NCI-H524 treated with DMSO at 0.1 percent for 48 hours (cell line): Measurements from ENCODE around the gene SRC.
"Not testable (repeated sequence)": the region's sequence is repeated elsewhere in the genome, so short reads cannot be mapped to it uniquely, and the experiment has no call there.

Experiments used
- DNase-seq: peaks from one replicate; lab custom pipeline; 2025; lab: John Stamatoyannopoulos, UW

SRC gene

DNA sequence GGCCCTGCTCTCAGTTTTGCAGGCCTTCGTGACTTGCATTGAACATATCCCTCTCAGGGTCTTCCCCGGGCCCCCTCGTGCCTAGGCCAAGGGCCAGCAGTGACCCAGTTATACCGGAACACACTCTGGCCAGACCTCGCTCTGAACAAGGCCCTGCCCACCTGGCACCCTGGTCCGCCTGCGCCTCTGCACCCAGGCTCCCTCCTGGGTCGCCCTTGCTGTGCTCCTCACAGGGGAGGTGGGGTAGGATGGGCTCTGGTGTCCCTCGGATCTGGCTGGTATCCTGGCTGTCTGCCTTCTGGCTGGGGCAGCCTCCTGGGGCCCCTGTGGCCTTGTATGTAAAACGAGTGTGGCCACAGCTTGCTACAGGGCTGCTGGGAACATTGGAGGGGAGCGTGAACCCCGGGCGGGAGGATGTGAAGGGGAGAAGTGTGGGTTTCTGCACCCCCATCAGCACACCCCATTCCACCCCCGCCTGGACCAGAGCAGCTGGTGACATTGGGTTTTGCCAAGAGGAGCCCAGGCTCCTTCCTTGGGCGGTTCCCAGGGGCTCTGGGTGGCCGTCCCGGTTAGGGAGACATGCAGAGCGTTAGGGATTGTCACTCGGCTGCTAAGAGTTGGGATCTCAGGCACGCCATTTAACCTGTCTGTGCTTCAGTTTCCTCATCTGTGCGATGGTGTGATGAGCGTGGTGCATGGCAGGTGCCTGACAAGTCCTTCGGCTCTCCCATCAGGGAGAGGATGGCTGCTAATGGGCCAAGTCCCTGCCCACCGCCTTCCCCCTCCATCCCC, 17.5 kb downstream of the SRC start:
- DNase-seq = no peak

DNA sequence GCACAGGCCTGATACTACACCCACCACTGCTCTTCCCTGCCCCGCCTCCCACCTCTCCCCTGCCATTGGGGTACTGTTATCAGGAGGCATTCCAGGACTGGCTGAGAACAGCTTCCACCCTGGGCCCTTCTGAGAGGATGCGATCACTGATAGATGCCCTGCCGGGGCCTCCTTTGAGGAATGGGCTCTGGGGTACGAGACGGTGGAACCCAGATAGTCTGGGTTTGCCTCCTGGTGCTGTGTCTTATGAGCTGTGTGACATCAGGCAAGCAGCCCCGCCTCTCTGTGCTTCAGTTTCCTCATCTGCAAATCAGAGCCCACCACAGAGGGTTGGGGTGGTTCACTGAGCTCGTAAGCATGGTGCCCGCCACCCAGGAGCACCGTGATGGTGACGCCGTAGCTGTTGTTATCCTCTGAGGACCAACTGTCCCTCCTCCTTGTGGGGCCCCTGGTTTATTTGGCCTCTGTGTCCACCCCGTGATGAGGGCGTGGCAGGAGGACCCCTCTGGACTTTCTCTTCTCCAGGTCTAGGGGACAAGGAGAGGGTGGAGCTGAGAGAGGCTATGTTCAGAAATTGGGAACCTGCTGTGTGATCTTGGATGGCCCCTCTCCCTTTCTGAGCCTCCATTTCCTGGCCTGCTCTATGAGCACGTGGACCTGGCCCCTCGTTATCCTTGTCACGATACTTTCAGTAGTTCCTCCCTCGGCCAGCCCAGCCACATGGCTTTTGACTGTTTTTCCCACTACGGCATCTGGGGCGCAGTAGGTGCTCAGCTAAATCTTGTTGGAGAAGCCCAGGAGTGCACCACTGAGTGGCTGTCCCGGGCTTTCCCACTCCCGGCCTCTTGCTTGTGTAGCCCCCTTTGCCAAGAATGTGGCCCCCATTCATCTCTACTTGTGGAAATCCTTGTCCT, 18.3 kb downstream of the SRC start:
- no peak for DNase-seq

DNA sequence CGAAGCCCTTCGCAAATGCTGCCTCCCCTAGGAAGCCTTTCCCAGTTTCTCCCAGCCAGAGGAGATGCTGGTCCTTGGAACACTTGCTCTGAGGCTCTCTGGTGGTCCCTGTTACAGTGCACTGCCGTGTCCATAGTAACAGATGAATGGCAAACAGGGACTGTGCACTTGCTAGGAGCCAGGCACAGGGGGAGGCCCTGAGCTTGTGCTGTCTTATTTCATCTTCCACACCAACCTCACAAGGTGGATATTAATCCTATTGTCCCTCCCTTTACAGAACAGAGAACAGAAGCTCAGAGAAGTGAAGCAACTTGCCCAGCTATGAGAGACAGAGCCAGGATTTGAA, 19.0 kb downstream of the SRC start:
- DNase-seq = no peak

DNA sequence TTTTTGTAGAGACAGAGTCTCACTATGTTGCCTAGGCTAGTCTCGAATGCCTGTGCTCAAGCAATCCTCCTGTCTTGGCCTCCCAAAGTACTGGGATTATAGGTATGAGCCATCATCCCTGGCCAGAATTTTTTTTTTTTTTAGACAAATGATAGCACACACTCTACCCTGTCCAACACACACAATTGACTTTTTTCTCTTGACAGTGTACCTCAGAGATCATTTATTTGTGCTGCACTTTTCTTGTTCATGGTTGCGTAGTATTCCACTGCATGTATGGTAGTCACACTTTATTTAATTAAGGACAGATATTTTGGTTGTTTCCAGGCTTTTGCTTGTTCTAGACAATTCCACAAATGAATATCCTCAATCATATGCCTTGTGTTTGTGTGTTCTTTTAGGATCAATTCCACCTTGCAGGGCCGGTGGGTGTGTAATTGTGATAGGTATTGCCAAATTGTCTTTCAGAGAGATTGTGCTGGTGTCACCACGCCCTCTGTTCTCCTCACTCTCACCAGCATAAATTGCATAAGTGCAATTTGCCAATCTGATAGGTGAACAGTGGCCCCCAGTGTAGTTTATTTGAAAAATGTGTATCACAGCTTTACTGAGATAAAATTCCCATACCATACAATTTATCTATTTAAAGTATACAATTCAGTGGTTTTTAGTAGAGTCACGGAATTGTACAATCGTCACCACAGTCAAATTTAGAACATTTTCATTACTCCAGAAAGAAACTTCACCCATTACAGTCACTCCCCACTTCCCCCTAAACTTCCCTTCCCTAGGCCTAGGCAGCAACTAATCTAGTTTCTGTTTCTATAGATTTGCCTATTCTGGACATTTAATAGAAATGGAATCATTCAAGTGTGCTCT, 20.1 kb downstream of the SRC start:
- no peak for DNase-seq

DNA sequence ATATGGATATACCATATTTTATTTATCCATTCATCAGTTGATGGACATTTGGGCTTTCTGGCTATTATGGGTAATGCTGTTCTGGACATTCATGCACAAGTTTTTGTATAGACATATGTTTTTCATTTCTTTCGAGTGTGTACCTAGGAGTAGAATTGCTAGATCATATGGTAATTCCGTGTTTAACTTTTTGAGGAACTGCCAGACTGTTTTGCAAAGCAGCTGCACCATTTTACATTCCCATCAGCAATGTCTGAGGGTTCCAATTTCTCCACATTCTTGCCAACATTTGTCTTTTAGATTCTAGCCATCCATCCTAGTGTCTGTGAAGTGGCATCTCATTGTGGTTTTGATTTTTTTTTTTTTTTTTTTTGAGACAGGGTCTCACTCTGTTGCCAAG, 20.8 kb downstream of the SRC start:
- DNase-seq = no peak

DNA sequence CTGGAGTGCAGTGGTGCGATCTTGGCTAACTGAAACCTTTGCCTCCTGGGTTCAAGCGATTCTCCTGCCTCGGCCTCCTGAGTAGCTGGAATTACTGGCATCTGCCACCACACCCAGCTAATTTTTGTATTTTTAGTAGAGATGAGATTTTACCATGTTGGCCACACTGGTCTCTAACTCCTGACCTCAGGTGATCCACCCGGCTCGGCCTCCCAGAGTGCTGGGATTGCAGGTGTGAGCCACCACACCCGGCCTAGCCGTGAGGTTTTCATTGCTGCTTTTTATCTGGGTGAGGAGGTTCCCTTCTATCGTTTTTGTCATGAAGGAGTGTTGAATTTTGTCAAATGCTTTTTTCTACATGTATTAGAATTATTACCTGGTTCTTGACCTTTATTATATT, 23.9 kb downstream of the SRC start:
- no peak for DNase-seq

DNA sequence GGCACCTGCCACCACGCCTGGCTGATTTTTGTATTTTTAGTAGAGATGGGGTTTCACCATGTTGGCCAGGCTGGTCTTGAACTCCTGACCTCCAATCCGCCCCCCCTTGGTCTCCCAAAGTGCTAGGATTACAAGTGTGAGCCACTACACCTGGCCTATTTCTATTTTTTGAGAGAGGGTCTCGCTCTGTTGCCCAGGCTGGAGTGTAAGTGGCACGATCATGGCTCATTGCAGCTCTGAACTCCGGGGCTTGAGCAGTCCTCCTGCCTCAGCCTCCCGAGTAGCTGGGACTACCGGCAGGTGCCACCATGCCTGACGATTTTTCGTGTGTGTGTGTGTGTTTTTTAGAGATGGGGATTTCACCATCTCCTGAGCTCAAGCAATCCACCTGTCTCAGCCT, 25.9 kb downstream of the SRC start:
- not testable (repeated sequence) for DNase-seq

DNA sequence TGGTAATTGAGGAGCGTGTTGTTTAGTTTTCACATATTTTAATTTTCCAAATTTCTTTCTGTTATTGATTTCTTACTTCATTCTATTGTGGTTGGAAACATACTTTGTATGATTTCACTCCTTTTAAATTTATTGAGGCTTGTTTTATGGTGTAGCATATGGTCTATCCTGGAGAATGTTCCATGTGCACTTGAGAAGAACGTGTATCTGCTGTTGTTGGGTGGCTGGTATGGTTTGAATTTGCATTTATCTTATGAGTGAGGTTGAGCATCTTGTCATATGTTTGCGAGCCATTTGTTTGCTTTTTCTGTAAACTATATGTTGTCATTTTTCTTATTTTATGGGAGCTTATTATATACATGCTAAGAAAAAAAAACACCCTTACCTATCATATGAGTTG, 26.5 kb downstream of the SRC start:
- no peak for DNase-seq

DNA sequence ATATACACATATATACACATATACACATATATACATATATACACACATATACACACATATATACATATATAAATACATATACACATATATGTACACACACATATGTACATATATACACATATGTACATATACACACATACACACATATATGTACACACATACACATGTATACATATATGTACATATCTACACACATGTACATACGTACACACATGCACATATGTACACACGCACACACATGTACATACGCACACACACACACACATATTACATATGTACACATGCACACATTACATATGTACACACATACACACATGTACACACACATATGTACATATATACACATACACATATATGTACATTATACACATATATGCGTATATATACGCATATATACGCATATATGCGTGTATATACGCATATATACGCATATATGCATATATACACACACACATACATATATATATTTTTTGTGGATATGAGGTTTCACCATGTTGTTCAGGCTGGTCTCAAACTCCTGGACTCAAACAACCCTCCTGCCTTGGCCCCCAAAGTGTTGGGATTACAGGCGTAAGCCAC, 27.2 kb downstream of the SRC start:
- DNase-seq = no peak

DNA sequence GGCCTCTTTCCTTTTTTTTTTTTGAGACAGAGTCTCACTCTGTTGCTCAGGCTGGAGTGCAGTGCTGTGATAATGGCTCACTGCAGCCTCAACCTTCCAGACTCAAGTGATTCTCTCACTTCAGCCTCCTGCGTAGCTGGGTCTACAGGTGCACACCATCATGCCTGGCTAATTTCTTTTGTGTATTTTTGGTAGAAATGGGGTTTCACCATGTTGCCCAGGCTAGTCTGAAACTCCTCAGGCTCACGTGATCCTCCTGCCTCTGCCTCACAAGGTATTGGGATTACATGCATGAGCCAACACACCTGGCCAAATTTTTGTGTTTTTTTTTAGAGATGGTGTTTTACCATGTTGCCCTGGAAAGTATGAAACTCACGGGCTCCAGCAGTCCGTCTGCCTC, 29.3 kb downstream of the SRC start:
- no peak for DNase-seq

DNA sequence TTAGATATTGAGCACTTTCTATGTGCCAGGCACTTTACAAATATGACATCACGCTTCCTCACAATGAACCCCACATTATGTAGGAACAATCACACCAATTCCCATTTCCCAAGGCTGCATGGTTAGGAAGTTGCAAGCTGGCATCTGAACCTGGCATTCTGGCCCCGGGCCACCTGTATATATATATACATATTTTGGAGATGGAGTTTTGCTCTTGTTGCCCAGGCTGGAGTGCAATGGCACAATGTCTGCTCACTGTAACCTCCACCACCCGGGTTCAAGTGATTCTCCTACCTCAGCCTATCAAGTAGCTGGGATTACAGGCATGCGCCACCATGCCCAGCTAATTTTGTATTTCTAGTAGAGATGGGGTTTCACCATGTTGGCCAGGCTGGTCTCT, 30.4 kb downstream of the SRC start:
- DNase-seq = no peak

DNA sequence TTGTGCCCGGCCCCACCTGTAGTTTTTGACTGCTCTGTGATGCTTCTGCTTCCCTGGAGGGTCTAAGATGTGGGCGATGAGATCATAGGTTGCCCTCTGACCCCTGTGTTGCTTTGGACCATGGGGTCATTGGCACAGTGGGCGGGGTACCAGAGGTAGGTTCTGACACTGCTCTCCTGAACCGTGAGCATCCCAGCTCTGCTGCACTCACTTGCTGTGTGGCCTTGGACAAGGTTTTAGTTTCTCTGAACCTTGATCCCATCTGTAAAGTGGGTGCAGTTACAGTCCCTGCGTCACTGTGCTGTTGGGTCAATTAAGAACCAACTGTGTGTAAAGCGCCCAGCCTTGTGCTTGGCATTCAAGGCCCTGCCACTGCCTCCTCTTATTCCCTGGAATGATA, 30.9 kb downstream of the SRC start:
- no peak for DNase-seq

DNA sequence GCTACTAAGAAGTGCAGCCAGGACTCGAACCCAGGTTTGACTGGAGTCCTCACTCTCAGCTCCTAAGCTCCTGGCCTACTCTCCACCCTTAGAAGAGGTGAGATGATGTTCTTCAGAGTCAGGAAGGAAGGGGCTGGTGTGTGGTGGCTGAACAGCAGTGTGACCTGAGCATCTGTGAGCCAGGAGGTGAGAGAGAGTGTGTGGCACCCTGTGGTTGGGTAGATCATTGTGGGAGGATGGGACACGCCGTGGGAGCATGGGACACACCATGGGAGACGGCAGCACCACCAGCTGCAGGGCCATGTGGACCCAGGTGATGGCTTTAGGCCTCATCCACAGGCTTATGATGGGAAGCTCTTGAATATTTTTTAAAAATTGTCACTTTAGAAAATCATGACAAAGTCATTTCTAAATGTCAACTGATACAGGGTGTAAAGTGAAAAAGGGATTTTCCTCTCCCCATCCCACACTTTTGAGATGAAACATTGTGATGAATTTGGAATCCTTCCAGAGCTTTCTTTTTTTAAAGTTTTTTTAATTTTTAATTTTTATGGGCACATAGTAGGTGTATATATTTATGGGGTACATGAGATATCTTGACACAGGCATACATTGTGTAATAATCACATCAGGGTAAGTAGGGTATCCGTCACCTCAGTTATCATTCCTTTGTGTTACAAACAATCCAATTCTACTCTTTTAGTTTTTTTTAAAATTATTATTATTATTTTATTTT, 31.6 kb downstream of the SRC start:
- DNase-seq = no peak

DNA sequence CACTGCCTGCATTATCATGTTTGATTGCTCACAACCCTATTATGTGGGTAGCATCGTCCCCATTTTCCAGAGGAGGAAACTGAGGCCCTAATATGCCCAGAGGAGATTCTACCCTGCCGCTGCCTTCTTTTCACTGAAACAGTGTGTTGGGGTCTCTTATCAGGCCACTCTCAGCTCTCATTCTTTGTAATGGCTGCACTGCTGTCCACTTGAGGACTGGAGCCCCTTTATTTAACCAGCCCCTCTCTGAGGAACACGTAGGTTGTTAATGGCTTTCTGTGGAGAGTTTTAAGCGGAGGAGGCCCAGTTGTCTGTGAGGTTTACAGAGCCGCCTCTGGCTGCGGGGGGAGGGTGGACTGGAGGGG, 32.5 kb downstream of the SRC start:
- DNase-seq = no peak

DNA sequence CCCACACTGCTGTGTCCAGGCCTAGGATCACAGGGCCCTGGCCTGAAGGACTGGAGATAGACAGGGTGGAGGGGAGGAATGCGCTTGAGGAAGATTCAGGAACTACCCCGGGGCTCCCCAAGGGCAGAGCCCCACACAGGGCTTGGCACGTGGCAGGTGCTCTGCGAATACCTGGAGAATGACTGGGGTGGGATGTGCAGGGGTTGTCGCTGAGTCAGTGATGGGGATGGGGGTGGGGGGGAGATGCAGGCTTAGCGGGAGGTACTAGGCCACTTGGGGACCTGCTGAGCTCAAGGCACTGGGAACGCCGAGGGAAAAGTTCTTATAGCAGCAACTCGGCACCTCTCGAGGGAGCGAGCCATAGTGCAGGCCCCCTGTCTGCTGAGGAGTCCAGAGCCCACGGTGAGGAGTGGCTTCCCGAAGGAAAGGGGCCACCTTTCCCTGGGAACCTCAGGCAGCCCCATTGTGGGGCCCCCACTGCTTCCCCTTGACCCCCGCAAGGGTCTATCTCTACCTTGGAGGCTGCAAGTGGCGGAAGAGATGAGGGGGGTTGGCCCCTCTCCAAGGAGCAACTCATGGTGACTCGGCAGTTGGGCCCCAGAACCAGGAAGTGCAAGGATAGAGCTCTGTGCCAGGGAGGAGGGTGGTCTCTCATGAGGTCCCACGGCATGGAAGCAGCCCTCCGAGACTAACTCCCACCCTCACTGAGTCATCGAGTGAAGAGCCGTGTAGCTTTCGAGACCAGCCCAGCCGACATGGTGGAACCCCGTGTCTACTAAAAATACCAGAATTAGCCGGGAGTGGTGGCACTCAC, 33.1 kb downstream of the SRC start:
- no peak for DNase-seq

DNA sequence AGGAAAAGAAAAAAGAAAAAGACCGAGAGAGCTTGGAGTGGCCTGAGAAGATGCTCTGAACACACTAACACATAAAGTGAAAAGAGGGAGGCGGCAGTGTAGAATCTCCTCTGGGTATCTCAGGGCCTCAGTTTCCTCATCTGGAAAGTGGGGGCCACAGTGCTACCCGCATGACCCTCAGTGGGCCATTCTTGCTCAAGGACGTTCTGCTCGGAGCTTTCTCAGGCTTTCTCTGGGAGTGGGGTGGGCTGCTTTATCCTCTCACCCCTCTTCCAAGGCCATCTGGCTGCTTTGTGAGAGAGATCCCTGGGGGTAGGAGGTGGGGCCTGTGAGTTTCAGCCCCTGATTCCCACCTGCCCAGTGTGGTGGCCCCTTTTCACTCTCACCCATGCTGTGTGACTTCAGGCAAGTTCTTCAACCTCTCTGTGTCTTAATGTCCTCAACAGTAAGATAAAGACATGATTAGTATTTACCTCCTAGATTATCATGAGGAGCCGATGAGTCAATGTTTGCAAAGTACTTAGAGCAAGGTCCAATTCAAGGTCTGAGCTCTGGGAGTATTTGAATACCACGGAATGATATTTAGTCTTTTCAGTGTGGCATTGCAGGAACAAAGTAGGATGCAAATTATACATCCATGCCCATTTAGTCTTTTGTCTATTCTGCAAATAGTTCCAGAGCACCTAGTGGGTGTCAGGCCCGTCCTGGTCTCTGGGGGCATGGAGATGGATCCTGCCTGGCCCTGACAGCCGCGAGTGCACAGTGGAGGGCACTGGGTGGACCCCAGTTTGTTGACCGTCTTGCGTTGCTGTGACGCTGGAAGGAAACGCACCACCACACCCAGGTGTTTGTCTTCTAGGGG, 34.3 kb downstream of the SRC start:
- no peak for DNase-seq

DNA sequence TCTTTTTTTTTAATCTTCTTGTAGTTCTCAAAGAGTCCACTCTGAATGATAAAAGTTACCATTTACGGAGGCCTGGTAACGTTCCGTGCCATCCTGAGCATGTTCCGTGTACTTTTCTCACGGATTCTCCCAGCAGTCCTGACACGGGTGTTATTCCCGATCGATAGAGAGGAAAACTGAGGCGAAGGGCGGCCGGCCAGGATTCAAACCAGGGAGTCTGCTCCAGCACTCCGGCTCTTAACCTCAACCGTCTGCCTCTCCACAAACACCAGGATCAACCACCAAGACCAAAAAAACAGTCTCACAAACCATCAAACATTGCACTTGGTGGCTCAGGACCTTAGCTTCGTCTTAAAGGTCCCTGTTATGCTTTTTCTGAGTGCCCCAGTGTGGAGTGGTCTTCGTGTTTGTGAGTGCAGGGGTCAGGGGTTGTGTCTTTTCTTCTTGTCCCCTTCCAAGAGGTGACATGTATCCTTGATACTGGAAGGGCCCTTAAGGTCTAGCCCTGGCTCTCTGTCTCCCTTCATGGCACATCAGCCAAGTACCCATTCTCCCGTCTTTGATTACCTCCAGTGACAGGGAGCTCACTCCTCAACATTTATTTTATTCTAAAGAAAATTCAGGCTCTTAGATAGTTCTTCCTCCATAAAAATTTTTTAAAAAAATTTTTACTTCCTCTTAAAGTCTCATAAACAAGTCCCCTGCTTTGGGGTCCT, 35.1 kb downstream of the SRC start:
- no peak for DNase-seq

DNA sequence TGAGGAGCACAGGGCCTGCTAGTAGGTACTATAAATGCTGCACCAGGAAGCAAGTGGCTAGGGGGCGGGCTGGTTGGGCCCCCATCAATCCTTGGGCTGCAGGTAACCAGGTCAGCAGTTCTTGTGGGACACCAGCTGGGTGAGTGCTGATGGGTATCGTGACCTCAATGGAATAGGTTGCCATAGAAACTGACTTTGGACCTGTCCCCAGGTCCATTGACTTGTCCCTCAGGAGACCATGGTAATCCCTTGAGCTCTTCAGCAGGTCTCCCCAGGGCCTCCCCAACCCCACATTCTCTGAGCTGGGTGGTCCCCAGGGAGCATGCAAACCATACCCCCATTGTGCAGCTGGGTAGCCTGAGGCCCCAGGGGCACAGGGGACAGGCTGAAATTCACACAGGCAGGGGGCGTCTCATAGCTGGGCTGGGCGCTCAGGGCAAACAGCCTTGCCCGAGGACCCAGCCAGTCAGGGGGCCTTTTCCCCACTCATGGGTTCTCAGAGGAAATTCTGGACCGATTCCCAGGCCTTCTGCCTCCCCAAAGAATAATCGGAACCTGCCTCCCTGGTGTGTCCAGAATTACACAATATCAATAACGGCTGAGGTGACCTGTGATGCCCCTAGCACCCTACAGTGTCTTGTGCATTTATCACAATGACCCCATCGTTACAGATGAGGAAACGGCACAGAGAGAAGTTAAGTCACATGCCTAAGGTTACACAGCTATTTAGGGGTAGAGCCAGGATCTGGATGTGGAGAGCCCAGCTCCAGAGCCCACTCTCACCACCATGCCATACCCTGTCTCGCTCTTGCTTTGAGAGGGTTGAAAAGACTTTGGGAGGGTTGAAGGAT, 35.9 kb downstream of the SRC start:
- DNase-seq = no peak
